GM12878 (cell line): Measurements from ENCODE around the gene RNF220. TPM values are rescaled to one million over a fixed set of nuclear protein-coding genes. Genes with fewer than 3 reads are reported as not detected.

Experiments used
- ATAC-seq: fragments of 200-7000 bp; cut with Tn5 transposase; 3 replicates; pipeline ENCODE4 v1.9.1; 2020; ENCODE audit warnings: mild to moderate bottlenecking, moderate library complexity
- BruUV-seq: library from RNA; stranded (reverse); fragments of 400-500 nt; replicated peaks from 2 replicates; lab custom pipeline; 2021; lab: Mats Ljungman, UMichigan
- CTCF ChIA-PET: fragments of 300-600 bp; sonication (Branson Sonifier 250); formaldehyde crosslinking; extraction: SDS; loops from one replicate; lab custom pipeline; 2021; ENCODE audit warnings: inconsistent platforms; lab: Yijun Ruan, JAX
- POLR2A ChIA-PET: fragments of 350-600 bp; formaldehyde crosslinking; extraction: SDS; loops from one replicate; lab custom pipeline; 2021; ENCODE audit warnings: inconsistent platforms; lab: Charles Lee
- RAD21 ChIA-PET: fragments of 300-600 bp; sonication (Branson Sonifier 250); formaldehyde crosslinking; loops from one replicate; lab custom pipeline; 2023; ENCODE audit warnings: antibody characterized with exemption; ENCODE audit not compliant: unreplicated experiment; lab: Charles Lee
- SMC1A ChIA-PET: fragments of 300-600 bp; sonication (Branson Sonifier 250); formaldehyde crosslinking; loops from one replicate; lab custom pipeline; 2023; ENCODE audit not compliant: unreplicated experiment, uncharacterized antibody; lab: Charles Lee
- DNase-seq: peaks from one replicate; pipeline ENCODE4 v3.0.0-alpha.2; 2011; ENCODE audit warnings: low read depth, low spot score
- FAIRE-seq: peaks from 3 replicates; lab custom pipeline; 2011; peaks lifted over from hg19 to GRCh38; lab: Jason Lieb, UNC
- H2AFZ ChIP-seq: 2 replicates; pipeline ENCODE4 v1.6.0; 2011; ENCODE audit warnings: low read depth, low read length, control low read depth; ENCODE audit not compliant: control insufficient read depth
- H3K27ac ChIP-seq: 2 replicates; pipeline ENCODE4 v1.5.1; 2011; ENCODE audit warnings: control low read depth; ENCODE audit not compliant: control insufficient read depth, insufficient read depth
- H3K27me3 ChIP-seq, 2 experiments: replicated peaks in 1 of 2; 2 replicates each; pipeline versions ENCODE4 v1.6.0 to v1.6.1; 2011; ENCODE audit warnings: low read length in 1 of 2; ENCODE audit not compliant: control insufficient read depth in 2 of 2, insufficient read depth in 2 of 2
- H3K36me3 ChIP-seq, 2 experiments: 2 replicates each; pipeline ENCODE4 v1.5.1; 2011; ENCODE audit warnings: low read length in 1 of 2; ENCODE audit not compliant: control insufficient read depth in 2 of 2, insufficient read depth in 2 of 2
- H3K4me1 ChIP-seq: 2 replicates; pipeline ENCODE4 v1.6.1; 2011; ENCODE audit warnings: mild to moderate bottlenecking, low read length, moderate library complexity, mixed read lengths; ENCODE audit not compliant: control insufficient read depth, insufficient read depth
- H3K4me2 ChIP-seq: 2 replicates; pipeline ENCODE4 v1.6.0; 2011; ENCODE audit warnings: control low read depth; ENCODE audit not compliant: control insufficient read depth, insufficient read depth
- H3K4me3 ChIP-seq: fragments of 200-600 bp; sonication (generic); 2 replicates; pipeline ENCODE4 v1.5.1; 2016
- H3K79me2 ChIP-seq: 2 replicates; pipeline ENCODE4 v1.6.0; 2011; ENCODE audit warnings: low read length; ENCODE audit not compliant: control insufficient read depth, insufficient read depth
- H3K9ac ChIP-seq: 2 replicates; pipeline ENCODE4 v1.8.0; 2011; ENCODE audit warnings: low read length, control low read depth, mixed read lengths; ENCODE audit not compliant: control insufficient read depth, insufficient read depth
- H3K9me3 ChIP-seq: replicated peaks from 3 replicates; pipeline ENCODE4 v1.5.1; 2011; ENCODE audit warnings: mild to moderate bottlenecking, low read length; ENCODE audit not compliant: control insufficient read depth, insufficient read depth
- H4K20me1 ChIP-seq: 2 replicates; pipeline ENCODE4 v1.6.0; 2011; ENCODE audit not compliant: control insufficient read depth, insufficient read depth
- ATF7 ChIP-seq: fragments of 450-650 bp; IDR thresholded peaks from 2 replicates; pipeline ENCODE4 v1.6.1; 2016; ENCODE audit warnings: low read depth, mild to moderate bottlenecking
- CBFB ChIP-seq: IDR thresholded peaks from 2 replicates; pipeline ENCODE4 v1.6.1; 2016; ENCODE audit warnings: antibody characterized with exemption, low read depth
- E4F1 ChIP-seq: fragments of 450-650 bp; IDR thresholded peaks from 2 replicates; pipeline ENCODE4 v1.6.1; 2018; ENCODE audit warnings: borderline replicate concordance, mild to moderate bottlenecking; ENCODE audit not compliant: partially characterized antibody
- EED ChIP-seq: sonication (generic); IDR thresholded peaks from 2 replicates; pipeline ENCODE4 v1.6.1; 2016; ENCODE audit warnings: antibody characterized with exemption, low read depth
- EP300 ChIP-seq, 2 experiments: fragments of 150-350 bp in 1 of 2; IDR thresholded peaks; 2 replicates each; pipeline ENCODE4 v1.6.1; 2011 to 2012; ENCODE audit warnings: low read depth in 2 of 2, low read length in 2 of 2, borderline replicate concordance in 1 of 2, improper control_type of control experiment in 1 of 2, inconsistent platforms in 1 of 2; ENCODE audit not compliant: control insufficient read depth in 1 of 2
- GATAD2B ChIP-seq: fragments of 450-650 bp; conservative IDR thresholded peaks from 2 replicates; pipeline ENCODE4 v1.6.1; 2017; ENCODE audit warnings: low read depth, mild to moderate bottlenecking, moderate library complexity
- IKZF2 ChIP-seq, 2 experiments: fragments of 450-650 bp; IDR thresholded peaks; 2 replicates each; pipeline ENCODE4 v1.6.1; 2017; ENCODE audit warnings: mild to moderate bottlenecking in 2 of 2, moderate library complexity in 2 of 2
- MEF2B ChIP-seq: fragments of 450-650 bp; IDR thresholded peaks from 2 replicates; pipeline ENCODE4 v1.6.1; 2018; ENCODE audit warnings: mild to moderate bottlenecking, moderate library complexity; ENCODE audit not compliant: partially characterized antibody, poor library complexity, severe bottlenecking
- NBN ChIP-seq: fragments of 450-650 bp; IDR thresholded peaks from 2 replicates; pipeline ENCODE4 v1.6.1; 2016
- NFIC ChIP-seq: IDR thresholded peaks from 2 replicates; pipeline ENCODE4 v1.6.1; 2012; ENCODE audit warnings: low read depth, mild to moderate bottlenecking, inconsistent platforms, low read length, moderate library complexity
- POLR2A ChIP-seq: IDR thresholded peaks from 2 replicates; pipeline ENCODE4 v1.6.1; 2011; ENCODE audit warnings: low read depth, mild to moderate bottlenecking, low read length
- POU2F2 ChIP-seq: IDR thresholded peaks from 3 replicates; pipeline ENCODE4 v1.6.1; 2011; ENCODE audit warnings: low read depth, mild to moderate bottlenecking, low read length, borderline replicate concordance
- PRDM15 ChIP-seq: fragments of 450-650 bp; formaldehyde crosslinking; IDR thresholded peaks from 2 replicates; pipeline ENCODE4 v1.4.0; 2020; ENCODE audit warnings: mild to moderate bottlenecking, moderate library complexity
- RUNX3 ChIP-seq: IDR thresholded peaks from 2 replicates; pipeline ENCODE4 v1.6.1; 2012; ENCODE audit warnings: low read length, inconsistent platforms
- SREBF2 ChIP-seq: IDR thresholded peaks from 2 replicates; pipeline ENCODE4 v1.6.1; 2012; ENCODE audit warnings: mild to moderate bottlenecking, low read length
- STAT1 ChIP-seq: fragments of 450-650 bp; conservative IDR thresholded peaks from 2 replicates; pipeline ENCODE4 v1.6.1; 2014; ENCODE audit warnings: antibody characterized with exemption, mild to moderate bottlenecking
- WRNIP1 ChIP-seq: IDR thresholded peaks from 2 replicates; pipeline ENCODE4 v1.6.1; 2011; ENCODE audit warnings: low read depth, low read length, improper control_type of control experiment, borderline replicate concordance
- YY1 ChIP-seq: IDR thresholded peaks from 2 replicates; pipeline ENCODE4 v1.6.1; 2011; ENCODE audit warnings: low read depth, mild to moderate bottlenecking, low read length
- ZNF217 ChIP-seq: fragments of 450-650 bp; IDR thresholded peaks from 2 replicates; pipeline ENCODE4 v1.6.1; 2017; ENCODE audit warnings: antibody characterized with exemption, mild to moderate bottlenecking
- WGBS: methylation state at CpG from one replicate; pipeline ENCODE4 v1.1.6; 2016; ENCODE audit warnings: low lambda C conversion rate; ENCODE audit not compliant: insufficient replicate concordance, insufficient coverage; ENCODE audit errors: missing lambda C conversion rate; 5-methylcytosine and 5-hydroxymethylcytosine counted together
- in situ Hi-C: fragments of 300-500 bp; cut with MboI; formaldehyde crosslinking; loops from 9 replicates; pipeline ENCODE4 v1.14.3; 2018; ENCODE audit warnings: mixed read lengths
- intact Hi-C: fragments of 100-400 bp; cut with micrococcal nuclease; formaldehyde crosslinking; loops from one replicate; pipeline ENCODE4 v1.14.2; 2022; ENCODE audit not compliant: unreplicated experiment
- polyA plus RNA-seq, 11 experiments: library from polyadenylated mRNA; depleted of rRNA in 4 of 11; unstranded in 6 of 11; stranded (reverse) in 5 of 11; fragments of >200 nt; fragmentation: Nextera tagmentation in 4 of 11; fragmentation: Illumina TruSeq in 1 of 11; extraction: Ambion mirVana in 4 of 11; extraction: Trizol in 1 of 11; gene quantifications; 1 replicate in 1 of 11; 2 replicates in 10 of 11; pipeline versions ENCODE4 v1.2.1 to v1.2.3, GENCODE V29; 2011 to 2016; ENCODE audit warnings: inconsistent platforms in 2 of 11, missing spikeins in 2 of 11, low read depth in 1 of 11
- total RNA-seq, 4 experiments: library from RNA; depleted of rRNA in 3 of 4; stranded (reverse); fragments of >200 nt in 3 of 4; fragmentation: Illumina TruSeq in 1 of 4; extraction: Trizol in 1 of 4; gene quantifications; 2 replicates each; pipeline versions ENCODE4 v1.2.1 to v1.2.3, GENCODE V29; 2013 to 2021

Gene RNF220
- total and polyA plus RNA-seq, 10 of the 15 experiments (the other 5 are each of a cell fraction or from before 2014, with no cell fraction given): 4.6 to 84.1 (median 53.7) TPM

GRCh38 chr1:44694863-44695478 is 289.9 kb downstream of the RNF220 start:
- no peaks in the 10 kb centered on the region for H3K27me3 ChIP-seq
- no peaks in the 10 kb centered on the region for H3K79me2 ChIP-seq
- no peaks in the 10 kb centered on the region for H3K9me3 ChIP-seq
- H3K4me3 ChIP-seq: no peak overlapping the region
- peaks cover 51% of the 10 kb centered on the region for H3K4me1 ChIP-seq
- ChIA-PET CTCF (interaction anchor here (1.0 to 5.3 kb wide), 11 partner anchors 10 to 101 kb away, joined by 3 to 30 read pairs (median 4); partner anchors contain the start of genes RNU5D-1 and TMEM53), POLR2A (interaction anchor here (0.7 to 3.5 kb wide), 4 partner anchors 12 to 26 kb away, joined by 3 to 12 read pairs (median 6); partner anchors contain the start of genes ARMH1 and TMEM53), RAD21 (interaction anchor here (1.3 kb wide), 1 partner anchor 21 kb away, joined by 8 read pairs; the partner anchor contains the start of genes ARMH1 and TMEM53), SMC1A (interaction anchor here (1.3 to 8.8 kb wide), 5 partner anchors 8 to 22 kb away, joined by 4 to 76 read pairs (median 8); partner anchors contain the start of genes ARMH1 and TMEM53)
- WGBS: 14% methylated on average over 7 of the region's 7 CpGs
- peak overlapping the region; percentile 48 for H3K4me2 ChIP-seq
- no TSS peak for BruUV-seq
- FAIRE-seq: peak; percentile 71
- peak overlapping the region; percentile 68 for H3K27ac ChIP-seq
- intact Hi-C loops: no loop called here
- in situ Hi-C loops: no loop called here
- H2AFZ ChIP-seq: peak overlapping the region; percentile 18
- peak overlapping the region; percentile 8; the same call in 1 of the 2 replicates for H3K9ac ChIP-seq
- peak; percentile 89 for ATAC-seq
- H4K20me1 ChIP-seq: no peaks in the 10 kb centered on the region
- no peaks in the 10 kb centered on the region for H3K36me3 ChIP-seq
- peak; percentile 82 for DNase-seq
- no peak for TF ChIP-seq STAT1
- no peak for TF ChIP-seq WRNIP1
- TF ChIP-seq MEF2B: no peak
- TF ChIP-seq RUNX3: peak; percentile 94
- no peak for TF ChIP-seq E4F1
- 0 out of 2 replicates have a peak, but pooled peaks have one; percentile 31 for TF ChIP-seq GATAD2B
- TF ChIP-seq SREBF2: no peak
- no peak for TF ChIP-seq POLR2A
- peak; percentile 71 for TF ChIP-seq EED
- TF ChIP-seq CBFB: peak; percentile 69; the same call in 1 of the 2 replicates
- peak; percentile 60; the same call in 1 of the 2 replicates for TF ChIP-seq YY1
- TF ChIP-seq NFIC: peak; percentile 41; the same call in 1 of the 2 replicates
- TF ChIP-seq POU2F2: no peak
- TF ChIP-seq NBN: no peak
- TF ChIP-seq ATF7: no peak
- no peak for TF ChIP-seq PRDM15 (CRISPR knock-in tag)
- TF ChIP-seq IKZF2 (IDR thresholded peaks at IDR 0.05): peak in 1 of 2 experiments; percentile 20; a peak in 1 of 4 replicates
- no peak for TF ChIP-seq ZNF217
- 0 out of 4 replicates have a peak, but pooled peaks of 1 of the 2 experiments have one; percentile 20 for TF ChIP-seq EP300 (IDR thresholded peaks at IDR 0.05; ENCODE audit: borderline replicate concordance in 1 of 2, control insufficient read depth in 1 of 2, low read depth in 2 of 2, low read length in 2 of 2)
